ENCODE measurements around the gene DDAH1. TPM values are rescaled to one million over a fixed set of nuclear protein-coding genes. Genes with fewer than 3 reads are reported as not detected.

The DDAH1 gene
- total RNA-seq, 1 experiment from 2014 or later = 36.3 TPM

- Histone ChIP-seq H2BK5ac (ENCODE audit: insufficient read length, low read length) (no peak overlapping the region), H2AFZ (ENCODE audit: low read length) (no peak overlapping the region), H3K79me2 (ENCODE audit: insufficient read depth, low read length) (no peaks in the 10 kb centered on the region), H2BK12ac (ENCODE audit: insufficient read length, low read depth, low read length) (no peak overlapping the region), H4K5ac (ENCODE audit: insufficient read length, low read depth, low read length) (no peak overlapping the region), H3K9ac (ENCODE audit: extremely low read depth, insufficient read length, low read length) (no peak overlapping the region), H4K8ac (replicated peaks; ENCODE audit: insufficient read length, low read depth, low read length) (no peak overlapping the region), H3K9me3 (ENCODE audit: control insufficient read depth, low read depth, low read length) (no peaks in the 10 kb centered on the region), H3K23ac (ENCODE audit: insufficient read length, low read depth, low read length) (no peak overlapping the region), H3K56ac (ENCODE audit: insufficient read length, low read depth, low read length) (no peak overlapping the region), H2BK15ac (ENCODE audit: low read depth, low read length) (no peak overlapping the region), H3K27ac (ENCODE audit: insufficient read length, low read depth, low read length) (no peak overlapping the region), H3K4ac (ENCODE audit: low read depth, low read length) (no peak overlapping the region), H2BK20ac (ENCODE audit: low read depth, low read length, poor library complexity, severe bottlenecking) (no peak overlapping the region), H4K20me1 (ENCODE audit: control insufficient read depth, insufficient read depth, insufficient read length) (no peaks in the 10 kb centered on the region), H3K23me2 (ENCODE audit: insufficient read length, low read depth, low read length, poor library complexity, severe bottlenecking) (no peaks in the 10 kb centered on the region), H3K79me1 (ENCODE audit: insufficient read depth, low read depth, low read length, poor library complexity, severe bottlenecking) (no peaks in the 10 kb centered on the region), H4K91ac (ENCODE audit: insufficient read length, low read depth, low read length) (no peak overlapping the region), H2AK5ac (ENCODE audit: insufficient read length, low read length) (no peak overlapping the region), H3T11ph (ENCODE audit: low read length) (no peak overlapping the region), H3K4me2 (ENCODE audit: insufficient read depth, insufficient read length, low read length) (no peak overlapping the region), H3K18ac (ENCODE audit: insufficient read length, low read depth, low read length) (no peak overlapping the region), H2BK120ac (ENCODE audit: low read depth, low read length, poor library complexity, severe bottlenecking) (no peak overlapping the region), H3K4me1 (ENCODE audit: insufficient read depth, low read length) (peaks cover 13% of the 10 kb centered on the region; the same call in 1 of the 2 replicates), H3K27me3 (ENCODE audit: insufficient read depth, low read length) (no peaks in the 10 kb centered on the region), H3K14ac (ENCODE audit: insufficient read depth, low read length) (no peak overlapping the region)
- H3K27me3 Mint-ChIP-seq (ENCODE audit: low read depth) = no peaks in the 10 kb centered on the region
- DNase-seq = no peak
- no CpG with 5 or more reads among the region's 3 CpGs for WGBS (ENCODE audit: extremely low coverage, insufficient read length, low lambda C conversion rate)
- no peaks in the 10 kb centered on the region; a peak in 2 of 7 replicates for H3K36me3 Mint-ChIP-seq (ENCODE audit: insufficient read depth in 1 of 3, low read depth in 3 of 3)
- H3K27ac Mint-ChIP-seq = no peak overlapping the region
- H3K9me3 Mint-ChIP-seq = no peaks in the 10 kb centered on the region
- H3K4me3 Mint-ChIP-seq = no peak overlapping the region
- no peak for TF ChIP-seq CTCF (conservative IDR thresholded peaks at IDR 0.05)
- peaks cover 22 to 24% of the 10 kb centered on the region in 2 experiments for H3K4me1 Mint-ChIP-seq
Observed at GRCh38 chr1:85449356-85449755, 15.6 kb downstream of the DDAH1 start.

All from H9 (cell line).